Nephron progenitor cell (in vitro differentiated cells): ENCODE data around the gene TBC1D25.

Experiments used
- DNase-seq: peaks from one replicate; pipeline ENCODE4 v3.0.0; 2021
- H3K27ac Mint-ChIP-seq: 2 replicates; pipeline ENCODE4 v1.8.0; 2021; ENCODE audit warnings: mild to moderate bottlenecking, moderate library complexity, mixed read lengths
- H3K27me3 Mint-ChIP-seq: 2 replicates; pipeline ENCODE4 v1.8.0; 2021; ENCODE audit warnings: mild to moderate bottlenecking, low read depth, mixed read lengths; ENCODE audit not compliant: poor library complexity
- H3K36me3 Mint-ChIP-seq: 2 replicates; pipeline ENCODE4 v1.8.0; 2021; ENCODE audit warnings: low read depth, mixed read lengths
- H3K4me1 Mint-ChIP-seq: 2 replicates; pipeline ENCODE4 v1.8.0; 2021; ENCODE audit warnings: mixed read lengths
- H3K4me3 Mint-ChIP-seq: 2 replicates; pipeline ENCODE4 v1.8.0; 2021; ENCODE audit warnings: mild to moderate bottlenecking, moderate library complexity, mixed read lengths
- H3K9me3 Mint-ChIP-seq: 2 replicates; pipeline ENCODE4 v1.8.0; 2021; ENCODE audit warnings: mild to moderate bottlenecking, moderate library complexity, mixed read lengths
- CTCF ChIP-seq: fragments of 200-600 bp; sonication (generic); IDR thresholded peaks from 2 replicates; pipeline ENCODE4 v1.5.0; 2021; ENCODE audit warnings: antibody characterized with exemption

Gene TBC1D25

GRCh38 chrX:48574270-48575266 lies 35.1 kb downstream of the TBC1D25 start, which contains the start of gene RBM3:
Gene RBM3 (plus strand): TSS chrX:48574484. CDS start chrX:48575181, 697 bp downstream.
- TF ChIP-seq CTCF: peak; percentile 17
- Mint-ChIP-seq H3K27ac (peak within 1 kb of the TSS; percentile 100), H3K27me3 (no peaks in the 10 kb centered on the region), H3K9me3 (peaks cover 65% of the 10 kb centered on the region), H3K4me1 (peaks cover 16% of the 10 kb centered on the region), H3K36me3 (peaks cover 43% of the 10 kb centered on the region), H3K4me3 (peak within 1 kb of the TSS; percentile 91)
- DNase-seq: peak; percentile 82

DNA sequence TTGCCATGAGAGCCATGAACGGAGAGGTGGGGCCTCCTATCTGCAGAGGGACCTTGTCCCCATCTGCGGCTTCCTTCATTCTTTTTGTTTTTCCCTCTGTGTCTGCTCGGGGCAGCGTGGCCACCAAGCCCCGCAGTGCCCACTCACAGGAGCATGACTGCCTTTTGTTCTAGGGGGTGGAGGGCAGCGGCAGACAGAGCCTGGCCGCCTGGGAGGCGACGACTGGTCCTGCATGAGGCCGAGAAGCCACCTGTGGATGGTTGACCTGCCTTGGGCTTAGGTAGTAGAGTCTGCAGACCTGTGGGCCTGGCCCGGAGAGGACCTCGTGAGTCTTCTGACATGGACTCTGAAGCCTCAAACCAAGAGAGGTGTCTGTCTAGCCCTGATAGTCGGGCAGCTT lies 36.1 kb downstream of the TBC1D25 start:
- no peak for DNase-seq
- no peak for TF ChIP-seq CTCF
- Mint-ChIP-seq H3K27ac (no peak overlapping the region), H3K27me3 (no peaks in the 10 kb centered on the region), H3K4me3 (peak overlapping the region; percentile 91), H3K9me3 (peaks cover 70% of the 10 kb centered on the region), H3K36me3 (peaks cover 48% of the 10 kb centered on the region), H3K4me1 (peaks cover 16% of the 10 kb centered on the region)

GRCh38 chrX:48576108-48576507 lies 36.6 kb downstream of the TBC1D25 start:
- Mint-ChIP-seq H3K27ac (no peak overlapping the region), H3K9me3 (peaks cover 66% of the 10 kb centered on the region), H3K4me1 (peaks cover 16% of the 10 kb centered on the region), H3K4me3 (peak overlapping the region; percentile 91), H3K36me3 (peaks cover 48% of the 10 kb centered on the region), H3K27me3 (no peaks in the 10 kb centered on the region)
- TF ChIP-seq CTCF: no peak
- no peak for DNase-seq

GRCh38 chrX:48578661-48579128 lies 39.2 kb downstream of the TBC1D25 start:
- no peaks in the 10 kb centered on the region for H3K27me3 Mint-ChIP-seq
- no peak for DNase-seq
- peaks cover 48% of the 10 kb centered on the region for H3K36me3 Mint-ChIP-seq
- H3K9me3 Mint-ChIP-seq: peaks cover 60% of the 10 kb centered on the region
- H3K4me1 Mint-ChIP-seq: peaks cover 15% of the 10 kb centered on the region
- TF ChIP-seq CTCF: no peak
- H3K4me3 Mint-ChIP-seq: no peak overlapping the region
- H3K27ac Mint-ChIP-seq: peak overlapping the region; percentile 91

DNA sequence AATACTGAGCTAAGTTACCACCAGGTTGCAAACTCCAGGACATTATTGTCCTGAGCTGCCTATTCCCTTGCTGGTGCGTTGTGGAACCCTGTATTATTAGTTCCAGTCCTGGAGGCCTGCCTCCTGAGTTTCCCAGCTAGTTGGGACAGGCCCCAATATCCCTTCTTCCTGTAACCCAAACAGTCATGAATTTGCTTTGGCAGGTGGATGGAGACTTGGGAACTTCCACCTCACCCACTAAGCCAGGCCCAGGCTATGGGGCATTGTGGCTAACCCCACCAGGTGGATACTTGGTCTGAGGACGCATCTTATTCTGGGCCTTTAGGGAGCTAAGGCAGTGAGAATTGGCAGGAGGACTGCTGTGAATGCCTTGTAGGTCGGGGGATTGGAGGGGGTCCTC lies 39.7 kb downstream of the TBC1D25 start:
- no peaks in the 10 kb centered on the region for H3K27me3 Mint-ChIP-seq
- peaks cover 55% of the 10 kb centered on the region for H3K9me3 Mint-ChIP-seq
- H3K4me1 Mint-ChIP-seq: peaks cover 11% of the 10 kb centered on the region
- H3K27ac Mint-ChIP-seq: peak overlapping the region; percentile 91
- peaks cover 48% of the 10 kb centered on the region for H3K36me3 Mint-ChIP-seq
- no peak for DNase-seq
- no peak overlapping the region for H3K4me3 Mint-ChIP-seq
- no peak for TF ChIP-seq CTCF
